Psoas muscle (tissue), 8 donors: Measurements from ENCODE around the gene GNPNAT1. TPM values are rescaled to one million over a fixed set of nuclear protein-coding genes. Genes with fewer than 3 reads are reported as not detected.

Experiments used
- ATAC-seq, 4 donors: fragments of 200-7000 bp; cut with Tn5 transposase; one replicate each; pipeline ENCODE4 v1.9.1; 2020; ENCODE audit warnings: moderate library complexity in 3 of 4, mild to moderate bottlenecking in 2 of 4
- DNase-seq, 2 donors: peaks; one replicate each; pipeline ENCODE4 v3.0.0-alpha.2; 2020
- H3K27ac ChIP-seq: fragments of 200-600 bp; one replicate; pipeline ENCODE4 v1.8.0; 2022
- H3K27me3 ChIP-seq, 3 donors: fragments of 200-600 bp in 1 of 3; one replicate each; pipeline versions ENCODE4 v1.6.1 to v1.8.0; 2013 to 2022; ENCODE audit warnings: low read length in 2 of 3, mild to moderate bottlenecking in 2 of 3, moderate library complexity in 1 of 3; ENCODE audit not compliant: insufficient read depth in 3 of 3
- H3K36me3 ChIP-seq, 2 donors: fragments of 200-600 bp in 1 of 2; one replicate each; pipeline versions ENCODE4 v1.6.1 to v1.8.0; 2013 to 2022; ENCODE audit warnings: low read depth in 1 of 2, mild to moderate bottlenecking in 1 of 2, moderate library complexity in 1 of 2; ENCODE audit not compliant: insufficient read depth in 1 of 2
- H3K4me1 ChIP-seq: fragments of 200-600 bp; one replicate; pipeline ENCODE4 v1.8.0; 2022
- H3K4me3 ChIP-seq: fragments of 200-600 bp; one replicate; pipeline ENCODE4 v1.8.0; 2022; ENCODE audit warnings: mild to moderate bottlenecking
- H3K9me3 ChIP-seq: fragments of 200-600 bp; one replicate; pipeline ENCODE4 v1.8.0; 2022
- WGBS, 3 donors: extraction: QIAGEN DNeasy Blood & Tissue Kit; methylation state at CpG; one replicate each; pipeline versions ENCODE4 v1.1.6 to v1.1.7; 2013; 5-methylcytosine and 5-hydroxymethylcytosine counted together
- intact Hi-C, 2 donors: fragments of 100-400 bp; cut with DNase I; formaldehyde crosslinking; loops; one replicate each; pipeline versions ENCODE4 v1.11.0 to v1.14.2; 2022
- polyA plus RNA-seq, 3 donors: library from polyadenylated mRNA; stranded (reverse); fragments of 200-250 nt; gene quantifications; one replicate each; pipeline ENCODE4 v1.2.3, GENCODE V29; 2013
- total RNA-seq, 4 donors: library from RNA; stranded (reverse); fragmentation: NEBNext Ultra II Directional in 2 of 4; extraction: Animal tissue kit (Norgen Biotek cat#: 25700) in 2 of 4; gene quantifications; one replicate each; pipeline versions ENCODE4 v1.2.1 to v1.2.4, GENCODE V29; 2021 to 2023
- TF ChIP-seq, protein P1 (sequence below): fragments of 200-600 bp; IDR thresholded peaks from one replicate; pipeline ENCODE4 v1.8.0; 2022; ENCODE audit warnings: antibody characterized with exemption
- donor health status: healthy with polysubstance abuse.
- donor health status: DM: no; HTN: no; CAD: no; lungs with moderate emphysema.
- donor health status: Bipolar disorder and iron deficiency.
- donor health status: healthy.
- donor health status: DM: yes; HTN: yes; CAD: no.
- donor health status: DM: no; HTN: no; CAD: no.
- donor health status: DM: no; HTN: no; CAD: no.
- donor health status: DM: yes; HTN: yes; CAD: no.

Gene GNPNAT1
- total and polyA plus RNA-seq, 7 donors = 7.9 to 54.0 (median 15.8) TPM

DNA sequence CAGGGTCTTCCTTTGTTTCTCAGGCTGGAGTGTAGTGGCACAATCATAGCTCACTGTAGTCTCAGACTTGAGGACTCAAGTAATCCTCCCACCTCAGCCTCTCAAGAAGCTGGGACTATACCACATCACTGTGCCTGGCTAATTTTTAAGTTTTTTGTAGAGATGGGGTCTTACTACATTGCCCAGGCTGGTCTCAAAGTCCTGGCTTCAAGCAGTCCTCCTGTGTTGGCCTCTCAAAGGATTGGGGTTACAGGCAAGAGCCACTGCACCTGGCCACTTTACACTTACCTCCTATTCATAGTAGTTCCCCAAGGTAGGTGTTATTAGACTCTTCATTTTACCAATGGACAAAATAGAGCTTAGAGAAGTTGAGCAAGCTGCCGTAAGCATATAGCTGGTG, 32.3 kb downstream of the GNPNAT1 start:
- ATAC-seq (no peak), DNase-seq (no peak)
- H3K27me3 ChIP-seq = no peaks in the 10 kb centered on the region
- H3K4me3 ChIP-seq = no peak overlapping the region
- no peak overlapping the region for H3K27ac ChIP-seq
- WGBS, 3 donors = 100% methylated on average over 1 of the region's 1 CpG
- no peaks in the 10 kb centered on the region for H3K4me1 ChIP-seq
- intact Hi-C loops = no loop called here
- TF ChIP-seq, protein P1, sequence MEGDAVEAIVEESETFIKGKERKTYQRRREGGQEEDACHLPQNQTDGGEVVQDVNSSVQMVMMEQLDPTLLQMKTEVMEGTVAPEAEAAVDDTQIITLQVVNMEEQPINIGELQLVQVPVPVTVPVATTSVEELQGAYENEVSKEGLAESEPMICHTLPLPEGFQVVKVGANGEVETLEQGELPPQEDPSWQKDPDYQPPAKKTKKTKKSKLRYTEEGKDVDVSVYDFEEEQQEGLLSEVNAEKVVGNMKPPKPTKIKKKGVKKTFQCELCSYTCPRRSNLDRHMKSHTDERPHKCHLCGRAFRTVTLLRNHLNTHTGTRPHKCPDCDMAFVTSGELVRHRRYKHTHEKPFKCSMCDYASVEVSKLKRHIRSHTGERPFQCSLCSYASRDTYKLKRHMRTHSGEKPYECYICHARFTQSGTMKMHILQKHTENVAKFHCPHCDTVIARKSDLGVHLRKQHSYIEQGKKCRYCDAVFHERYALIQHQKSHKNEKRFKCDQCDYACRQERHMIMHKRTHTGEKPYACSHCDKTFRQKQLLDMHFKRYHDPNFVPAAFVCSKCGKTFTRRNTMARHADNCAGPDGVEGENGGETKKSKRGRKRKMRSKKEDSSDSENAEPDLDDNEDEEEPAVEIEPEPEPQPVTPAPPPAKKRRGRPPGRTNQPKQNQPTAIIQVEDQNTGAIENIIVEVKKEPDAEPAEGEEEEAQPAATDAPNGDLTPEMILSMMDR = no peak
- H3K36me3 ChIP-seq = peaks cover 0 to 56% of the 10 kb centered on the region in 2 donors
- H3K9me3 ChIP-seq = no peaks in the 10 kb centered on the region

DNA sequence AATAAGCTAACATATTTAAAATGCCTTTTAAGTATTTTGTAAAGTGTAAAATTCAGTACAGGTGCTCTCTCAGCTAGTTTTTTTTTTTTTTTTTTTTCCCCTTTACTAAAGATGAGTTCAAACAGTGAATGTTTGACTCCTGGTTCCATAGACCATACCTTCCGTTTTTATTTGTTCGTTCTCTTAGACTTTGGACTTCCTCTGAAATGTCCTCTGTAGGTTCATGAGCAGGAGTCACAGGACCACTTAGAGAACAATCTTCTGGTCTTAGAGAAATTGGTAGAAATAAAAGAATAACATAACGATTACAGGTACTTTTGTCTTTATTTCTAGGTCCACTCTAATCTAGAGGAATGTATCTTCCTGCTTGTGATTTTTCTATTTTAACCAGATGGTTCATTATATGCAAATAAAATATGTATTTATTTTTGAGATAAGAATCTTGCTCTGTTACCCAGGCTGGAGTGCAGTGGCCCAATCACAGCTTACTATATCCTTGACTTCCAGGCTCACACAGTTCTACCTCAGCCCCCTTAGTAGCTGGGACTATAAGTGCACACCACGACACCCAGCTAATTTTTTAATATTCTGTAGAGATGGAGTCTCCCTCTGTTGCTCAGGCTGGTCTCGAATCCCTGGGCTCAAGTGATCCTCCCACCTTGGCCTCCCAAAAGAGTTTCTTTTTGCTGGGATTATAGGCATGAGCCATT, 35.6 kb downstream of the GNPNAT1 start:
- no peaks in the 10 kb centered on the region for H3K27me3 ChIP-seq
- H3K4me1 ChIP-seq = no peaks in the 10 kb centered on the region
- H3K4me3 ChIP-seq = no peak overlapping the region
- H3K27ac ChIP-seq = no peak overlapping the region
- ATAC-seq (no peak), DNase-seq (no peak)
- intact Hi-C loops = no loop called here
- H3K9me3 ChIP-seq = no peaks in the 10 kb centered on the region
- TF ChIP-seq, protein P1 = no peak
- H3K36me3 ChIP-seq = peaks cover 0 to 51% of the 10 kb centered on the region in 2 donors
- 93 to 95% (median 94%) methylated on average over 5 of the region's 5 CpGs for WGBS, 3 donors

DNA sequence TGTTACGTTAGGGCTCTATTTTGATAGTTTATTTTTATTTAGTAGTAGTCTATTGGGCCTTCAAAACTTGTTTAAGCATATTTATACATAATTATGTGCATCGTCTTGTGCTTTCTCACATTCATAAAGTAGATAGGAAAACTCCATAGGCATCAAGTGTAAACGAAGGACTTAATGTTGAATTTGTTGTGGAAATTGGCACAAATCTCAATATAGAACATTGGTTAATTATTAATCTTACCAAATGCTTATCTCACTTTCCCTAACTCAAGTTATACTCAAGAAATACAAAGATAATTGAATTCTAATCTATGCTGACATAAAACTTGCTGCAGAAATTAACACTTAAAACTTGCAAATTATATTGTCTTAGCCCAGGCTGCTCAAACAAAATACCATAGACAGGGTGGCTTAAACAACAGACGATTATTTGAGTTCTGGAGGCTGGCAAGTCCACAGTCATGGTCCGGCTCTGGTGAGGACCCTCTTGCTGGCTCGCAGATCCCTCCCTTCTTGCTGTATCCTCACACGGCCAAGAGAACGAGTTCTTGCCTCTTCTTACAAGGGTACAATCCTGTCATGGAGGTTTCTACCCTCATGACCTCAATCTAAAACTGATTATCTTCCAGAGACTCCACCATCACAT, 42.6 kb downstream of the GNPNAT1 start:
- Histone ChIP-seq H3K4me3 (no peak overlapping the region), H3K4me1 (no peaks in the 10 kb centered on the region), H3K9me3 (no peaks in the 10 kb centered on the region), H3K27ac (no peak overlapping the region), H3K27me3 (no peaks in the 10 kb centered on the region), H3K36me3 (peaks cover 0 to 67% of the 10 kb centered on the region in 2 donors)
- WGBS, 3 donors = 87 to 94% (median 90%) methylated on average over 8 of the region's 8 CpGs
- intact Hi-C loops = no loop called here
- no peak for DNase-seq
- no peak for ATAC-seq
- TF ChIP-seq, protein P1 = no peak

DNA sequence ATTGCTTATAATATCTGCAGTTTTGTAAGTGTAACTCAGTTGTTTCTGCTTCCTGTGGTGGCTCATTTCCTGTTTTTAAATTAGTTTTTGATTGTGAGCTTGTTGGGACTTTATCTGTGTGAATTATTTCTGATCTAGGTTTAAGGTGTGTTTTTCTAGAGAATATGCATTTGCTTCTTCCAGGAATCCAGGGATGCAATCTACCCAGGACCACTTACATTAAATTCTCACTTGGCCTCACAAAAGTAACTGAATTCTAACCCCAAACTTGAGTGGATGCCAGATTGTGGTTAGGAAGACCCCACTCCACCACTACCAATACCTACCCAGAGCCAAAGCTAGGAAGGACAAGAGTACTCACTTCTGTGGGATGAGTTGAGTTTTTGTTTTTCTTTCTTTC, 49.5 kb downstream of the GNPNAT1 start:
- intact Hi-C loops = loop anchor here in 1 of 2 donors (5.0 kb wide), 1 partner anchor 1835 kb away; no protein-coding TSS in a partner anchor
- H3K4me3 ChIP-seq = no peak overlapping the region
- TF ChIP-seq, protein P1 = no peak
- peaks cover 0 to 15% of the 10 kb centered on the region in 2 donors for H3K36me3 ChIP-seq
- no peaks in the 10 kb centered on the region for H3K9me3 ChIP-seq
- no peaks in the 10 kb centered on the region for H3K27me3 ChIP-seq
- DNase-seq (no peak), ATAC-seq (no peak)
- no peaks in the 10 kb centered on the region for H3K4me1 ChIP-seq
- H3K27ac ChIP-seq = peak overlapping the region; percentile 8
